ENCODE results near the gene TBC1D19.

DNA sequence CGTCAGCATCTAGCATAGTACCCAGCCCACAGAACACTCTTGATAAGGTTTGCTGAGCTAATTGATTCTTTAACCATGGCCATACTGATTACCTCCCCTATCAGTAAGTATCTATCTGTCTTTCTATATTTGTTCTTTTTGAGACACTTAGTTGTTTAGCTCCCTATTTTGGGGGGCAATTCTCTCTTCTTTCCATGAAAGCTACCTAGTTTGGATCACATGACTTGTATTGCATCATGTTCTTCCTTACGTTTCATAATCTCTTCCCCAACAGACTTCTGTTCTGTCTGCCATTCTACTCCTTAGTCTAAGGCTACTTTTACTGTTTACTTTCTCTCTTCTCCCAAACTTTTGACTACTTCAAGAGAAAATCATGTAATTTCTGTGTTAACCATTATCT, 39.0 kb downstream of the TBC1D19 start:
- TF ChIP-seq, protein P1, sequence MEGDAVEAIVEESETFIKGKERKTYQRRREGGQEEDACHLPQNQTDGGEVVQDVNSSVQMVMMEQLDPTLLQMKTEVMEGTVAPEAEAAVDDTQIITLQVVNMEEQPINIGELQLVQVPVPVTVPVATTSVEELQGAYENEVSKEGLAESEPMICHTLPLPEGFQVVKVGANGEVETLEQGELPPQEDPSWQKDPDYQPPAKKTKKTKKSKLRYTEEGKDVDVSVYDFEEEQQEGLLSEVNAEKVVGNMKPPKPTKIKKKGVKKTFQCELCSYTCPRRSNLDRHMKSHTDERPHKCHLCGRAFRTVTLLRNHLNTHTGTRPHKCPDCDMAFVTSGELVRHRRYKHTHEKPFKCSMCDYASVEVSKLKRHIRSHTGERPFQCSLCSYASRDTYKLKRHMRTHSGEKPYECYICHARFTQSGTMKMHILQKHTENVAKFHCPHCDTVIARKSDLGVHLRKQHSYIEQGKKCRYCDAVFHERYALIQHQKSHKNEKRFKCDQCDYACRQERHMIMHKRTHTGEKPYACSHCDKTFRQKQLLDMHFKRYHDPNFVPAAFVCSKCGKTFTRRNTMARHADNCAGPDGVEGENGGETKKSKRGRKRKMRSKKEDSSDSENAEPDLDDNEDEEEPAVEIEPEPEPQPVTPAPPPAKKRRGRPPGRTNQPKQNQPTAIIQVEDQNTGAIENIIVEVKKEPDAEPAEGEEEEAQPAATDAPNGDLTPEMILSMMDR (IDR thresholded peaks at IDR 0.05; ENCODE audit: low read depth, low read length): no peak
- TF ChIP-seq POLR2A (IDR thresholded peaks at IDR 0.05; ENCODE audit: extremely low read depth, insufficient read length) (no peak), MYC (IDR thresholded peaks at IDR 0.05; ENCODE audit: low read depth, low read length) (no peak)
